ENCODE measurements around the gene CHN2.

Gene CHN2

DNA sequence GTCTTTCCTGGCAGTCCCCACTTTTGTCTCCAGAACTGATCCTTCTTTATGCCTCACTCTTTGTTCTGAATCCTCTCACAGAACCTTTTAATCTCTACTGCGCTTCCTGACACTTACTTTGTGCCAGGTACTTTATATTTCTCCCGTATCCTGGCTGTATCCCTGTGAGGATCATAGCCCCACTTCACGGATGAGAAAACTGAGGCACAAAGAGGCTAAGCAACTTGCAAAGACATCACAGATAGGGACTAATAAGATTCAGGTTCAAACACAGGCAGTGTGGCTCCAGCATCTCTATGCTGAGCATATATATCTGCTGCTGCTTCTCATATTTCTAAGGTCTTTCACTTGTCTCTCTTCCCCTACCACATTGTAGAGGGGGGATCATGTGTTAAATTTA lies 116.7 kb downstream of the CHN2 start:
- no peak for DNase-seq (ENCODE audit: low read depth)
- no peak overlapping the region for H3K4me3 ChIP-seq (ENCODE audit: low read depth, low read length)
- no peak for TF ChIP-seq CTCF (IDR thresholded peaks at IDR 0.05; ENCODE audit: control insufficient read depth, extremely low read depth, insufficient read depth)

DNA sequence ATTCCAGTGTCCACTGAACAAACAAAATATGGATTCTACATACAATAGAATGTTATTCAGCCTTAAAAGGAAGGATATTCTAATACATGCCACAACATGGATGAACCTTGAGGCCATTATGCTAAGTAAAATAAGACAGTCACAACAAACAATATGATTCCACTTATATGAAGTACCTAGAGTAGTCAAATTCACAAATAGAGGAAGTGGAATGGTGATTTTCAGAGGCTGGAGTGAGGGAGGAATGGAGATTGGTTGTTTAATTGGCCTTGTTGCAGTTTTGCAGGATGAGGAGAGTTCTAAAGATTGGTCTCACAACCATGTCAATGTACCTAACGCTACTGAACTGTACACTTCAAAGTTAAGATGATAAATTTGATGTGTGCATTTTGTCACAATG lies 119.6 kb downstream of the CHN2 start:
- TF ChIP-seq CTCF (IDR thresholded peaks at IDR 0.05; ENCODE audit: control insufficient read depth, extremely low read depth, insufficient read depth), result no peak
- H3K4me3 ChIP-seq (ENCODE audit: low read depth, low read length), result no peak overlapping the region
- DNase-seq (ENCODE audit: low read depth), result no peak

- no peak for DNase-seq (ENCODE audit: low read depth)
- H3K4me3 ChIP-seq (ENCODE audit: low read depth, low read length), result no peak overlapping the region
- no peak for TF ChIP-seq CTCF (IDR thresholded peaks at IDR 0.05; ENCODE audit: control insufficient read depth, extremely low read depth, insufficient read depth)
Observed at GRCh38 chr7:29315122-29315891, 120.7 kb downstream of the CHN2 start.

- no peak overlapping the region for H3K4me3 ChIP-seq (ENCODE audit: low read depth, low read length)
- DNase-seq (ENCODE audit: low read depth), result no peak
- TF ChIP-seq CTCF (IDR thresholded peaks at IDR 0.05; ENCODE audit: control insufficient read depth, extremely low read depth, insufficient read depth), result no peak
Observed at GRCh38 chr7:29315892-29316270, 121.3 kb downstream of the CHN2 start.

- TF ChIP-seq CTCF (IDR thresholded peaks at IDR 0.05; ENCODE audit: control insufficient read depth, extremely low read depth, insufficient read depth), result no peak
- DNase-seq (ENCODE audit: low read depth), result no peak
- no peak overlapping the region for H3K4me3 ChIP-seq (ENCODE audit: low read depth, low read length)
Observed at GRCh38 chr7:29316926-29317325, 122.4 kb downstream of the CHN2 start.

- no peak for DNase-seq (ENCODE audit: low read depth)
- no peak for TF ChIP-seq CTCF (IDR thresholded peaks at IDR 0.05; ENCODE audit: control insufficient read depth, extremely low read depth, insufficient read depth)
- no peak overlapping the region for H3K4me3 ChIP-seq (ENCODE audit: low read depth, low read length)
Observed at GRCh38 chr7:29318853-29319718, 124.5 kb downstream of the CHN2 start.

All from LNCaP clone FGC (cell line).